Transverse colon (tissue), 3 donors: ENCODE results near the gene FUOM.

Source experiments
- EP300 ChIP-seq: sonication (generic); formaldehyde crosslinking; IDR thresholded peaks from one replicate; pipeline ENCODE4 v1.6.1; 2017; ENCODE audit warnings: antibody characterized with exemption, low read depth
- POLR2A ChIP-seq: fragments of 450-650 bp; IDR thresholded peaks from one replicate; pipeline ENCODE4 v1.6.1; 2016; ENCODE audit warnings: antibody characterized with exemption, mild to moderate bottlenecking, moderate library complexity
- TF ChIP-seq, protein P1 (sequence below), 5 experiments: fragments of 200-600 bp in 3 of 5; fragments of 450-650 bp in 2 of 5; sonication (generic) in 3 of 5; IDR thresholded peaks; 1 replicate in 2 of 5; 2 replicates in 3 of 5; pipeline ENCODE4 v1.5.1; 2016 to 2017; ENCODE audit warnings: antibody characterized with exemption in 5 of 5, inconsistent platforms in 3 of 5, mild to moderate bottlenecking in 2 of 5, moderate library complexity in 1 of 5

DNA sequence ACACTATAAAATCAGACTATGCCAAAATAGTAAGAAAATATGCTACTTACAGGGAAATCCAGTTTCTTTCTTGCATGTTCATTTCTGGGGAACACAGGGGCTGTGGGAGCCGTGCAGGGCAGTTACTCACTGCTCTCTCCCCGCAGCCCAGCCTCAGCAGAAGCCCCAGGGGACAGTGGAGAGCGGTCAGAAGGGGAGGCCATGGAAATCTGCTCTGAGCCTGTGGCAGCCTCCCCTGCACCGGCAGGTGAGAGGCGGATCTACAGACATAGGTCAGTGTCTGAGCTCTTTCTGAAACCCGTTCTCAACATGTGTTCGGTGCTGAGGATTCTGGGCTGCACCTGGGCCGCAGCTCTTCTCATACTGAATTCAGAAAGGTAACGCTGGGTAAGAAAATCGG lies 46.2 kb downstream of the FUOM start:
- no peak for TF ChIP-seq EP300
- TF ChIP-seq, protein P1, sequence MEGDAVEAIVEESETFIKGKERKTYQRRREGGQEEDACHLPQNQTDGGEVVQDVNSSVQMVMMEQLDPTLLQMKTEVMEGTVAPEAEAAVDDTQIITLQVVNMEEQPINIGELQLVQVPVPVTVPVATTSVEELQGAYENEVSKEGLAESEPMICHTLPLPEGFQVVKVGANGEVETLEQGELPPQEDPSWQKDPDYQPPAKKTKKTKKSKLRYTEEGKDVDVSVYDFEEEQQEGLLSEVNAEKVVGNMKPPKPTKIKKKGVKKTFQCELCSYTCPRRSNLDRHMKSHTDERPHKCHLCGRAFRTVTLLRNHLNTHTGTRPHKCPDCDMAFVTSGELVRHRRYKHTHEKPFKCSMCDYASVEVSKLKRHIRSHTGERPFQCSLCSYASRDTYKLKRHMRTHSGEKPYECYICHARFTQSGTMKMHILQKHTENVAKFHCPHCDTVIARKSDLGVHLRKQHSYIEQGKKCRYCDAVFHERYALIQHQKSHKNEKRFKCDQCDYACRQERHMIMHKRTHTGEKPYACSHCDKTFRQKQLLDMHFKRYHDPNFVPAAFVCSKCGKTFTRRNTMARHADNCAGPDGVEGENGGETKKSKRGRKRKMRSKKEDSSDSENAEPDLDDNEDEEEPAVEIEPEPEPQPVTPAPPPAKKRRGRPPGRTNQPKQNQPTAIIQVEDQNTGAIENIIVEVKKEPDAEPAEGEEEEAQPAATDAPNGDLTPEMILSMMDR (IDR thresholded peaks at IDR 0.05) = no peak
- TF ChIP-seq POLR2A = no peak
